ENCODE measurements around the gene SOAT2.
A peak's percentile ranks its signal among the peaks of the same experiment; 100 is the strongest.

Gene SOAT2

GRCh38 chr12:53097207-53097563 lies 6.1 kb upstream of the SOAT2 start:
- H3K4me3 ChIP-seq (ENCODE audit: low read length) = peak overlapping the region; percentile 42
- no peak for TF ChIP-seq CTCF (IDR thresholded peaks at IDR 0.05; ENCODE audit: insufficient read depth, low read depth, low read length, missing control alignments)
- DNase-seq (ENCODE audit: low read depth) = no peak

GRCh38 chr12:53097564-53098353 lies 5.5 kb upstream of the SOAT2 start, which contains the start of gene IGFBP6:
TSS of gene IGFBP6 (plus strand) at chr12:53097667. CDS start at chr12:53097718, 51 bp downstream.
- DNase-seq (ENCODE audit: low read depth) = peak; percentile 47
- peak; percentile 3 for TF ChIP-seq CTCF (IDR thresholded peaks at IDR 0.05; ENCODE audit: insufficient read depth, low read depth, low read length, missing control alignments)
- H3K4me3 ChIP-seq (ENCODE audit: low read length) = peak within 1 kb of the TSS; percentile 42

GRCh38 chr12:53098354-53098981 lies 4.8 kb upstream of the SOAT2 start:
- DNase-seq (ENCODE audit: low read depth) = peak; percentile 72
- peak overlapping the region; percentile 42 for H3K4me3 ChIP-seq (ENCODE audit: low read length)
- TF ChIP-seq CTCF (IDR thresholded peaks at IDR 0.05; ENCODE audit: insufficient read depth, low read depth, low read length, missing control alignments) = no peak

- no peak overlapping the region for H3K4me3 ChIP-seq (ENCODE audit: low read length)
- DNase-seq (ENCODE audit: low read depth) = peak; percentile 78
- TF ChIP-seq CTCF (IDR thresholded peaks at IDR 0.05; ENCODE audit: insufficient read depth, low read depth, low read length, missing control alignments) = peak; percentile 96
Observed at GRCh38 chr12:53099071-53099882, 4.0 kb upstream of the SOAT2 start.

- no peak overlapping the region for H3K4me3 ChIP-seq (ENCODE audit: low read length)
- no peak for TF ChIP-seq CTCF (IDR thresholded peaks at IDR 0.05; ENCODE audit: insufficient read depth, low read depth, low read length, missing control alignments)
- DNase-seq (ENCODE audit: low read depth) = no peak
Observed at GRCh38 chr12:53100466-53101151, 2.7 kb upstream of the SOAT2 start.

- no peak for TF ChIP-seq CTCF (IDR thresholded peaks at IDR 0.05; ENCODE audit: insufficient read depth, low read depth, low read length, missing control alignments)
- no peak for DNase-seq (ENCODE audit: low read depth)
- H3K4me3 ChIP-seq (ENCODE audit: low read length) = no peak overlapping the region
Observed at GRCh38 chr12:53101266-53101665, 2.0 kb upstream of the SOAT2 start.
